DND-41 (cell line): Measurements from ENCODE around the gene FBXW2.

Source experiments
- ATAC-seq: fragments of 200-7000 bp; cut with Tn5 transposase; 3 replicates; pipeline ENCODE4 v1.9.1; 2021; ENCODE audit warnings: low read depth; ENCODE audit not compliant: insufficient read depth
- DNase-seq: peaks from one replicate; pipeline ENCODE4 v3.0.0-alpha.2; 2020
- H2AFZ ChIP-seq: 2 replicates; pipeline ENCODE4 v1.6.0; 2012; ENCODE audit warnings: low read depth, low read length
- H3K27ac ChIP-seq: 2 replicates; pipeline ENCODE4 v1.5.1; 2012; ENCODE audit warnings: low read length, inconsistent platforms
- H3K27me3 ChIP-seq: fragments of 200-600 bp; sonication (generic); 2 replicates; pipeline ENCODE4 v1.6.0; 2012; ENCODE audit warnings: low read length, mild to moderate bottlenecking, inconsistent platforms; ENCODE audit not compliant: insufficient read depth, poor library complexity
- H3K36me3 ChIP-seq: 2 replicates; pipeline ENCODE4 v1.5.1; 2012; ENCODE audit warnings: low read length, inconsistent platforms; ENCODE audit not compliant: insufficient read depth
- H3K4me1 ChIP-seq: 2 replicates; pipeline ENCODE4 v1.5.1; 2012; ENCODE audit warnings: mild to moderate bottlenecking, low read length; ENCODE audit not compliant: insufficient read depth
- H3K4me2 ChIP-seq: 2 replicates; pipeline ENCODE4 v1.6.0; 2012; ENCODE audit warnings: mild to moderate bottlenecking, moderate library complexity, low read length, inconsistent platforms; ENCODE audit not compliant: insufficient read depth
- H3K4me3 ChIP-seq, 2 experiments: fragments of 200-600 bp in 1 of 2; shearing (Covaris generic) in 1 of 2; 2 replicates each; pipeline ENCODE4 v1.5.1; 2012 to 2016; ENCODE audit warnings: inconsistent platforms in 2 of 2, low read length in 2 of 2, mild to moderate bottlenecking in 2 of 2, low read depth in 1 of 2, moderate library complexity in 1 of 2
- H3K79me2 ChIP-seq: 2 replicates; pipeline ENCODE4 v1.6.0; 2012; ENCODE audit warnings: low read length, inconsistent platforms; ENCODE audit not compliant: insufficient read depth
- H3K9ac ChIP-seq: 2 replicates; pipeline ENCODE4 v1.6.0; 2012; ENCODE audit warnings: low read depth, mild to moderate bottlenecking, inconsistent platforms, low read length, moderate library complexity
- H3K9me3 ChIP-seq: 2 replicates; pipeline ENCODE4 v1.5.1; 2012; ENCODE audit warnings: low read length, moderate library complexity, mild to moderate bottlenecking, inconsistent platforms; ENCODE audit not compliant: insufficient read depth, severe bottlenecking
- H4K20me1 ChIP-seq: 2 replicates; pipeline ENCODE4 v1.6.0; 2012; ENCODE audit warnings: low read length; ENCODE audit not compliant: insufficient read depth
- CTCF ChIP-seq: IDR thresholded peaks from 2 replicates; pipeline ENCODE4 v1.5.1; 2012; ENCODE audit warnings: borderline replicate concordance, low read length, moderate library complexity, mild to moderate bottlenecking; ENCODE audit not compliant: poor library complexity, severe bottlenecking; ENCODE audit errors: extremely low read depth
- EZH2 ChIP-seq: IDR thresholded peaks from 3 replicates; pipeline ENCODE4 v1.6.1; 2012; ENCODE audit warnings: borderline replicate concordance, low read depth, mild to moderate bottlenecking, moderate library complexity, low read length, inconsistent platforms; ENCODE audit not compliant: severe bottlenecking

The FBXW2 gene

GRCh38 chr9:120715389-120715924 is 77.8 kb downstream of the FBXW2 start:
- Histone ChIP-seq H3K9ac (peak overlapping the region; percentile 92), H3K4me1 (peaks cover 38% of the 10 kb centered on the region), H3K27ac (peak overlapping the region; percentile 82), H4K20me1 (no peaks in the 10 kb centered on the region), H2AFZ (peak overlapping the region; percentile 98), H3K4me2 (peak overlapping the region; percentile 94), H3K9me3 (no peaks in the 10 kb centered on the region), H3K36me3 (no peaks in the 10 kb centered on the region; the same call in 1 of the 2 replicates), H3K79me2 (peaks cover 38% of the 10 kb centered on the region), H3K4me3 (peak overlapping the region in 1 of 2 experiments; percentile 93; a peak in 3 of 4 replicates), H3K27me3 (no peaks in the 10 kb centered on the region)
- TF ChIP-seq EZH2 (no peak), CTCF (no peak)
- ATAC-seq (no peak), DNase-seq (no peak)

GRCh38 chr9:120714846-120715388 is 78.3 kb downstream of the FBXW2 start:
- H3K9me3 ChIP-seq: no peaks in the 10 kb centered on the region
- no peaks in the 10 kb centered on the region; the same call in 1 of the 2 replicates for H3K36me3 ChIP-seq
- H3K9ac ChIP-seq: peak overlapping the region; percentile 92
- H4K20me1 ChIP-seq: no peaks in the 10 kb centered on the region
- no peak for DNase-seq
- H3K4me1 ChIP-seq: peaks cover 42% of the 10 kb centered on the region
- H3K79me2 ChIP-seq: peaks cover 44% of the 10 kb centered on the region
- peak overlapping the region; percentile 94 for H3K4me2 ChIP-seq
- H3K4me3 ChIP-seq: peak overlapping the region; percentile 75 to 93
- TF ChIP-seq EZH2 (no peak), CTCF (no peak)
- peak; percentile 2; the same call in 2 of the 3 replicates for ATAC-seq
- H3K27ac ChIP-seq: peak overlapping the region; percentile 82
- peak overlapping the region; percentile 98 for H2AFZ ChIP-seq
- no peaks in the 10 kb centered on the region for H3K27me3 ChIP-seq

- no peaks in the 10 kb centered on the region for H3K9me3 ChIP-seq
- no peaks in the 10 kb centered on the region for H3K27me3 ChIP-seq
- H3K79me2 ChIP-seq: peaks cover 50% of the 10 kb centered on the region
- H4K20me1 ChIP-seq: no peaks in the 10 kb centered on the region
- H3K4me2 ChIP-seq: peak within 1 kb of the TSS; percentile 94
- peak; percentile 96 for ATAC-seq
- no peaks in the 10 kb centered on the region; the same call in 1 of the 2 replicates for H3K36me3 ChIP-seq
- H3K4me1 ChIP-seq: peaks cover 49% of the 10 kb centered on the region
- H3K4me3 ChIP-seq: peak within 1 kb of the TSS; percentile 75 to 93
- TF ChIP-seq EZH2: no peak
- TF ChIP-seq CTCF: no peak
- peak within 1 kb of the TSS; percentile 82 for H3K27ac ChIP-seq
- peak within 1 kb of the TSS; percentile 98 for H2AFZ ChIP-seq
- DNase-seq: peak; percentile 95
- H3K9ac ChIP-seq: peak within 1 kb of the TSS; percentile 92
Observed at GRCh38 chr9:120714088-120714845, 78.9 kb downstream of the FBXW2 start, which contains the start of gene MEGF9. Gene MEGF9, minus strand, starts transcription at chr9:120714470. Its CDS starts 112 bp downstream, at chr9:120714358.
